Choroid plexus epithelial cell (primary cell): ENCODE measurements around the gene PIBF1.

Experiments
- DNase-seq: peaks from one replicate; pipeline ENCODE4 v3.0.0-alpha.2; 2010; ENCODE audit warnings: low read depth
- H3K4me3 ChIP-seq: 2 replicates; pipeline ENCODE4 v1.5.1; 2011; ENCODE audit warnings: low read depth, mild to moderate bottlenecking, control low read depth, low read length, moderate library complexity
- TF ChIP-seq, protein P1 (sequence below): conservative IDR thresholded peaks from 2 replicates; pipeline ENCODE4 v1.5.1; 2011; ENCODE audit warnings: low read depth, mild to moderate bottlenecking, control low read depth, inconsistent platforms, low read length, moderate library complexity

PIBF1 gene

DNA sequence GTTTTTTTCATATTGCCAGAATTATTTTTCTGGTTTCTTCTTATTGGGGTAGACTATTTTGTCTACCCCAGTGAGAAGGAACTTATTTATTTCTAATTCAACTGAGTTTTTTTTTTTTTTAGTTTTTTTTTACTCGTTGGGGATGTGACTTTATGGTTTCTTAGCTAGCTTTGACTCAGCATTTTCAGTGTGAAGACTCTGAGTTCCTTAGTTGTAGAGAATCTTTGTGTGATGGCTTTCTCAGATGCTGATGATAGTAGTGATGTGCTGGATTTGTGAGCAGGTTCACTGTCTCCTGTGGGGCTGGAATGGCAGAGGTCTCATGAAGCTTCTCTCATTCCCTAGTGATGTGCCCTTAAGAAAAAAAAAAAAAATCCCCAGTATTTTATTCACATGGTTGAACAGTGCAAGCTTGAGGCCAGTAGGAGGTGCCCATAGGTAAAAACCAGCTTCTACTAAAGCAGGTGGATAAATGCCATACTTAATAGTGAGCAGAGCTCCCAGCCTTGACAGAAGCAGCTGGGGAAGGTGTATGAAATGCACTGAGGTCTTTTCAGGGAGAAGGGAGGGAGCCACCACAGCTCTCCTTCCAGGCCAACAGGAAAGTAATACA is 170.7 kb downstream of the PIBF1 start:
- peak; percentile 13 for DNase-seq
- no peak overlapping the region for H3K4me3 ChIP-seq
- TF ChIP-seq, protein P1, sequence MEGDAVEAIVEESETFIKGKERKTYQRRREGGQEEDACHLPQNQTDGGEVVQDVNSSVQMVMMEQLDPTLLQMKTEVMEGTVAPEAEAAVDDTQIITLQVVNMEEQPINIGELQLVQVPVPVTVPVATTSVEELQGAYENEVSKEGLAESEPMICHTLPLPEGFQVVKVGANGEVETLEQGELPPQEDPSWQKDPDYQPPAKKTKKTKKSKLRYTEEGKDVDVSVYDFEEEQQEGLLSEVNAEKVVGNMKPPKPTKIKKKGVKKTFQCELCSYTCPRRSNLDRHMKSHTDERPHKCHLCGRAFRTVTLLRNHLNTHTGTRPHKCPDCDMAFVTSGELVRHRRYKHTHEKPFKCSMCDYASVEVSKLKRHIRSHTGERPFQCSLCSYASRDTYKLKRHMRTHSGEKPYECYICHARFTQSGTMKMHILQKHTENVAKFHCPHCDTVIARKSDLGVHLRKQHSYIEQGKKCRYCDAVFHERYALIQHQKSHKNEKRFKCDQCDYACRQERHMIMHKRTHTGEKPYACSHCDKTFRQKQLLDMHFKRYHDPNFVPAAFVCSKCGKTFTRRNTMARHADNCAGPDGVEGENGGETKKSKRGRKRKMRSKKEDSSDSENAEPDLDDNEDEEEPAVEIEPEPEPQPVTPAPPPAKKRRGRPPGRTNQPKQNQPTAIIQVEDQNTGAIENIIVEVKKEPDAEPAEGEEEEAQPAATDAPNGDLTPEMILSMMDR, result no peak

DNA sequence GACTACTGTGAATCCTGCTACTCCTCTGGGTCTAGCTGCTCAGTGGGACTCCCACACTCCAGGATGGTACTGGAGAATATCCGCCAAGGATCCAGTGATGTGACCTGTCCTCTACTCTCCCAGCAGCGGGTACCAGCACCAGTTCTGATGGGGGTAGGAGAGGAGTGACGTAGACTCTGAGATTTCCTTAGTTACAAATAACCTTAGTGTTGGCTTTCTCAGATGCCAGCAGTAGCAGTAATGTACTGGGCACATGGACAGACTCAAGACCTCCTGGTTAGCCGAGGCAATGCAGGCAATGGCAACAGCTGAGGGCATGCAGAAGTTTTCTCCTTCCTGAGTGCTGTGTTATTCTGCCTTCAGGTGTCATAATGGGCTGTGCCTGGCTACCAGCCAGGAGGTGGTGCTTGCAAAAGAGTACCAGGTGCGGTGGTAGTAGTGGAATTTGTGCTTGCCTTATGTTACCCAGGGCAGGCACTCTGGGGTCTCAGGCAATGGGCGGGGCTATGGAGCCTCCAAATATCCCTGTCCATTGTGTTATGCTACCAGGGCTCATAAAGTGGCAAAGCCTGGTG is 171.5 kb downstream of the PIBF1 start:
- TF ChIP-seq, protein P1, result no peak
- no peak overlapping the region for H3K4me3 ChIP-seq
- DNase-seq, result no peak

DNA sequence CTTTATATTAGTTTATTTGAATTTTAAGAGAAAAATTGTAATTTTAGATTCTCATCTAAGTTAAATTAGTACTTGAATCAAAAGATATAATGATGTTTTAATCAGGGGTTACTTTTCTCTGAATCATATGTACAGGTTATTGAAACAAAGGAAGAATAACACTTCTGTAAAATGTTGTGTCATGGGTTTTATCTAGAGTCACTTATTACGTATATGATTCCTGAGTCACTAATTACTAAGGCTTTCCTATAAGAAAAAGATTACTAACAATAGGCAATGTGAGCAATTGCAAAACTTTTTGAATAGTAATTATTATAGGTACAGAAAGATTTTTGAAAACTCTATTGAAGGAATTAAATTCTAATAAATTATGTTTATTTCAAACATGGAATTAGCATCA is 177.7 kb downstream of the PIBF1 start:
- H3K4me3 ChIP-seq, result no peak overlapping the region
- DNase-seq, result peak; percentile 17
- TF ChIP-seq, protein P1, result no peak

DNA sequence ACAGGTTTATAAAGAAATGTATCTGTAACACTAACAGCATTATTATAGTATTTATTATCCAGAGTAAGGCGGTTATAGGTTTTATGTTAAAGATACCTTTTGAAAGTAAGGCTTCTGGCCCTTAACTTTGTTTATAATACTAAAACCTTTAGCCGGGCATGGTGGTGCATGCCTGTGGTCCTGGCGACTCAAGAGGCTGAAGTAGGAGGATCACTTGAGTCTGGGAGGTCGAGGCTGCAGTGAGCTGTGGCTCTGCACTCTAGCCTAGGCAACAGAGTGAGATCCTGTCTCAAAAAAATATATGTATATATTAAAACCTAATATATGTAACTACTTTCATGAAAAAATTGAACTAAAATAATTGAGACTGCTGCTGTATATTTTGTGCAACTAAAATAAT is 178.2 kb downstream of the PIBF1 start:
- DNase-seq, result no peak
- no peak overlapping the region for H3K4me3 ChIP-seq
- TF ChIP-seq, protein P1, result no peak

DNA sequence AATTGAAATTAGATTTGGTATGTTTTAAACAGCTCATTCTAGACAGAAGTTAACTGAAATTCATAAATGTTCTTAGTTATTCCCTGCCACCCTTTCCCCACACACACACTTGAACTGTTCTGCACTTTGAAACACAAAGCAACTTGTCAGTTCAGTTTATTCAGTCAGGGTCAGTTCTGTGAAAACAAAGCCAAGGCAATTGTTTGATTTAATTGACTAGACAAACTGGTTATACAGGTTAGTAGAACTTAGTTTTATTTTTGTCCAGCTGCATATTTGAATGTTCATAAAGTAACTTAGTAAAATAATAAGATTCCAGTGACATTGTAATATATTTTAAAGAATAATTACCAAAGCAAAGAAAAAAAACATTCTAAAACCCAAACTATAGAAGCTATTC is 178.6 kb downstream of the PIBF1 start:
- H3K4me3 ChIP-seq, result no peak overlapping the region
- TF ChIP-seq, protein P1, result no peak

DNA sequence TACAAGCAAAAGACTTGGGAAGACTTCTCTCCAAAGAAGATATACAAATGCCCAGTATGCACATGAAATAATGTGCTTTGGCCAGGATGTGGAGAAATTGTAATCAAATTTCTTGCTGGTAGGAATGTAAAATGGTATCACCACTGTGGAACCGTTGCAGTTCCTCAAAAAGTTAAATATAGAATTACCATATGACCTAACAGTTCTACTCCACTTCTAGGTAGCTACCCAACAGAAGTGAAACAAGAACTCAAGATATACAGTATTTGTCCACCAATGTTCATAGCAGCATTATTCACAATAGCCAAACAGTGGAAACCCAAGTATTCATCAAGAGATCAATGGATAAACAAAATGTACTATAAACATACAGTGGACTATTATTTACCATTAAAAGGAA is 181.8 kb downstream of the PIBF1 start:
- no peak for DNase-seq
- TF ChIP-seq, protein P1, result no peak
- no peak overlapping the region for H3K4me3 ChIP-seq

More for the DNA sequence above, 178.6 kb downstream of the PIBF1 start:
- DNase-seq, result no peak

DNA sequence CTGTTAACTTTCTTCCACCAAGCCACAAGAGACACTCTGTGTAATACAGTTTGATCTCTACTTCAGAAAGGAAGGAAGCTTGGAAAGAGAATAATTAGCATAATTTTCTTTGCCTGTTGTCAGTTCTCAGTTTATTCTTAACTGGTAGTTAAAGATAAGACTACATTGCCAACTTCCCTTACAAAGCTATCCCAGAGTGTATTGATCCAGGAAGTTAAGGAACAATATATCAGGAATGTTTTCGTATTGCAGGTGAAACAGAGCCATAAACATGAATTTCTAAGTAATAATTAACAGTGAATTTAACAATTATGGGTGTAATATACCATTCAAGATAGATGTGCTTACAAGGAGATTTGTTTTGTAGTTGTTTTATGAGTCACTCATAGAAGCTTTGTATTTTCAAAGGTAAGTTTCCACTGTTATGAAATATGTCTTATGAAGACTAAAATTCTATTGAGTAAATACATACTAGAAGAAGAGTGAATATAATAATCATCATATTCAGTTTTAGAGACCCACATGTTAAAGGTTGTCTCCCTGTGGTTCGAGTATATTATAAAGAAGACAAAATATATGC is 188.5 kb downstream of the PIBF1 start:
- DNase-seq, result no peak
- TF ChIP-seq, protein P1, result no peak
- H3K4me3 ChIP-seq, result no peak overlapping the region
